Stomach smooth muscle (tissue), 2 donors: ENCODE measurements around the gene NFATC4.
"Not testable (repeated sequence)": the region's sequence is repeated elsewhere in the genome, so short reads cannot be mapped to it uniquely, and the experiment has no call there.

Source experiments
- H3K27ac ChIP-seq: one replicate; pipeline ENCODE4 v1.7.0; 2013; ENCODE audit warnings: mild to moderate bottlenecking, low read length, inconsistent platforms
- H3K27me3 ChIP-seq, 2 donors: one replicate each; pipeline ENCODE4 v1.7.0; 2013; ENCODE audit warnings: low read length in 2 of 2; ENCODE audit not compliant: insufficient read depth in 2 of 2, control insufficient read depth in 1 of 2
- H3K36me3 ChIP-seq, 2 donors: one replicate each; pipeline ENCODE4 v1.7.0; 2013; ENCODE audit warnings: low read length in 2 of 2; ENCODE audit not compliant: control insufficient read depth in 2 of 2, insufficient read depth in 2 of 2
- H3K4me1 ChIP-seq: one replicate; pipeline ENCODE4 v1.7.0; 2013; ENCODE audit warnings: low read length; ENCODE audit not compliant: control insufficient read depth, insufficient read depth
- H3K4me3 ChIP-seq, 2 donors: one replicate each; pipeline ENCODE4 v1.7.0; 2013; ENCODE audit warnings: low read length in 2 of 2
- H3K9ac ChIP-seq, 2 donors: one replicate each; pipeline ENCODE4 v1.7.0; 2013; ENCODE audit warnings: low read length in 2 of 2, mild to moderate bottlenecking in 1 of 2
- H3K9me3 ChIP-seq, 2 donors: one replicate each; pipeline ENCODE4 v1.7.0; 2013; ENCODE audit warnings: low read length in 2 of 2; ENCODE audit not compliant: control insufficient read depth in 2 of 2
- donor health status: healthy.
- donor health status: Pancreatic carcinoma.

NFATC4 gene

DNA sequence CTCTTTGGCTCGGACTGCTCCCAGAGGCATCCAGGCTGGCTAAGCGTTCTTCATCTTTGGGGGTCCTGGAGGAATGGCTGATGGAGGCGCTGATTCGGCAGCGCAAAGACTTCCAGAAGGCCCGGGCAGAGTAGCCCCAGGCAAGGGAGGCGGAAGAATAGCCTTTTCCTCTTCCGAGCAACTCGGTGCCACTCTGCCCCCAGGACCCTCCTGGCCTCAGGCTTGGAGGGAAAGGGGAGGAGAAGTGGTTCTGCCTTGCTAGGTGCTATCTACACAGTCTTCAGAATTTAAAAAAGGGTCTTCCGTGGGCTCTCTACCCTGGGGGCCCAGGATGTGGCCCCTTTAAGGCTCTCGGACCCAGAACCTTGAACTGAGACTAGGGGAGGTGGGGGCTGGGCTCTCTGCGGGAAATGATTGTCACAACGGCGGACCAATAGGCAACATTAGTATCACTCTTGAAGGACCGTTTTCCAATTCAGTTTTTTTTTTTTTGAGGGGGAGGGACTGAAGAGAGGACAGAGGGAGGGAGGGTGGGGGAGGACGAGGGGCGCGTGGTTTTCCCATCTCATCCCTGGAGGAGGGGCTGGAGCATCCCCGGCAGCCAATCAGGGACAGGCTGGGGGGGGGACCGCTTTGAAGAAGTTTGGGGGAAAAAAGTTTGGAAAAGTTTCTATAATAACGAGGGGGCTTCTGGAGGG lies at the start of gene NFATC4:
TSS of gene NFATC4 (plus strand) at position 671 of the 698 bp plus-strand sequence. CDS start 157 bp downstream, outside the sequence.
- H3K4me1 ChIP-seq = peaks cover 39% of the 10 kb centered on the region
- H3K27me3 ChIP-seq = no peaks in the 10 kb centered on the region
- H3K36me3 ChIP-seq = peaks cover 1 to 7% of the 10 kb centered on the region in 2 donors
- peak within 1 kb of the TSS; percentile 91 to 99 for H3K9ac ChIP-seq
- H3K27ac ChIP-seq = peak within 1 kb of the TSS; percentile 99
- peak within 1 kb of the TSS; percentile 80 to 87 for H3K4me3 ChIP-seq
- no peaks in the 10 kb centered on the region for H3K9me3 ChIP-seq

- Histone ChIP-seq H3K4me3 (no peak overlapping the region), H3K36me3 (no peaks in the 10 kb centered on the region), H3K9me3 (no peaks in the 10 kb centered on the region), H3K4me1 (peaks cover 4% of the 10 kb centered on the region), H3K27me3 (peaks cover 26 to 38% of the 10 kb centered on the region in 2 donors), H3K9ac (no peak overlapping the region), H3K27ac (no peak overlapping the region)
These were observed 46.6 kb upstream of the NFATC4 start for GRCh38 chr14:24321212-24321975.

DNA sequence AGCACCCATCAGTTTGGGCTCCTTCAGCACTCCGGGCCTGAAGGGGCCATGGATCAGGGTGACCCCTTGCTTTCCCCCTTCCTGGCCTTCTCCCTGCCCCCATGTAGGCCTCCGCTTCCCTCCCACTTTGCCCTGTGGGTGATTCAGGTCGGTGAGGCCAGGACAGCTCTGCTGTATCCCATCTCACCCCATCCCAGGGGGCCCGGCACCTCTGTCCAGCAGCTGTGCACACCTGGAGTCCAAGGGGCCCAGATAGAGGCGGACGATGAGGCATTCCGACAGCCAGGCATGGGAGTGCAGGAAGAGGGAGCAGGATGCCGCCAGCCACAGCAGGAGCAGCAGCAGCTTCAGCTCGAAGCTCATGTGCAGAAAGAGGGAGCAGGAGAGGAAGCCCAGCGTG lies 45.3 kb upstream of the NFATC4 start:
- Histone ChIP-seq H3K9ac (no peak overlapping the region), H3K36me3 (no peaks in the 10 kb centered on the region), H3K9me3 (no peaks in the 10 kb centered on the region), H3K27me3 (peaks cover 16 to 27% of the 10 kb centered on the region in 2 donors), H3K4me1 (no peaks in the 10 kb centered on the region), H3K27ac (no peak overlapping the region), H3K4me3 (no peak overlapping the region)

DNA sequence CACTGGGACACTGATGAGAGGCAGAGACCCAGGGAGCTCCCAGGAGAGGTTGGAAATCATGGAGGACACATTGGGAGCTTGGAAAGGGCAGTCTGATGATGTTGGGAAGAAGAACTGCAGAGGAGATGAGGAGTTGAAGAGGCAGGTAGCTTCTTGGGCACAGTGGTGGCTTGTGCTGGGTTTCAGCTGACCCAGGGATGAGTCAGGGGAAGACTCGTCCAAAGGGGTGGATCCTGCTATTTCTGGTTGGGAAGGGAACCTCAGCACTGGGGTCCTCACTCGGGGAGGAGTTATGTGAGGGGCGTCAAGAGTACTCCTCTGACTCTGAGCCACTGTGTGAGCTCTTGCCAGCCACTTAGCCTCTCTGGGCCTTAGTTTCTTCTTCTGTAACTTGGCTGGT lies 44.6 kb upstream of the NFATC4 start:
- H3K27me3 ChIP-seq = peaks cover 12 to 22% of the 10 kb centered on the region in 2 donors
- H3K9me3 ChIP-seq = no peaks in the 10 kb centered on the region
- H3K9ac ChIP-seq = no peak overlapping the region
- H3K4me3 ChIP-seq = no peak overlapping the region
- H3K36me3 ChIP-seq = no peaks in the 10 kb centered on the region
- no peak overlapping the region for H3K27ac ChIP-seq
- no peaks in the 10 kb centered on the region for H3K4me1 ChIP-seq

GRCh38 chr14:24324024-24324423 lies 44.0 kb upstream of the NFATC4 start:
- H3K4me1 ChIP-seq = no peaks in the 10 kb centered on the region
- no peaks in the 10 kb centered on the region for H3K36me3 ChIP-seq
- H3K27ac ChIP-seq = no peak overlapping the region
- H3K9ac ChIP-seq = no peak overlapping the region
- no peaks in the 10 kb centered on the region for H3K9me3 ChIP-seq
- H3K27me3 ChIP-seq = peaks cover 6 to 17% of the 10 kb centered on the region in 2 donors
- no peak overlapping the region for H3K4me3 ChIP-seq

DNA sequence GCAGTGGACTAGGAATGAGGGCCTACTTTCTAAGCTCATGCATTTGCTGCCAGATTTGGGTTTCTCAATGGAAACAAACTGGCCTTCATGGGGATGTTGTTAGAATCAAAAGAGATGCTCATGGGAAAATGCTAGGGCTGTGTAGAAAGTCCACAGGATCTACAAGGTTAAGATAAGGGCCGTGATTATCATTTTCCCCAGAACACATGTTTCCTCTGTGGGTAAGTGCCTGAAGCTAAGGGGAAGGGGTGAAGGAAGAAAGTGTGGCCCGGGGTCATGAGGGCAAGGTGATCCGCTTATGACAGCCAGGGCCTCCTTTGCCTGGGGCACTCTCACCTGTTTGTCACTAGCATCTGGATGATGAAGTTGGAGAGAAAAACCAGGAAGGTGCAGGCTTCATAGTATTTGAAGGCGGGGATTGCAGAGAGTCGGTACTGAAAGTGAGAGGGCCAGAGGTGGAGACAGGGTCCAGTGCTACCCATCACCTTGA lies 42.9 kb upstream of the NFATC4 start:
- peaks cover 0 to 12% of the 10 kb centered on the region in 2 donors for H3K27me3 ChIP-seq
- H3K9ac ChIP-seq = no peak overlapping the region
- H3K4me3 ChIP-seq = no peak overlapping the region
- no peaks in the 10 kb centered on the region for H3K9me3 ChIP-seq
- H3K36me3 ChIP-seq = no peaks in the 10 kb centered on the region
- H3K27ac ChIP-seq = no peak overlapping the region
- peaks cover 4% of the 10 kb centered on the region for H3K4me1 ChIP-seq

DNA sequence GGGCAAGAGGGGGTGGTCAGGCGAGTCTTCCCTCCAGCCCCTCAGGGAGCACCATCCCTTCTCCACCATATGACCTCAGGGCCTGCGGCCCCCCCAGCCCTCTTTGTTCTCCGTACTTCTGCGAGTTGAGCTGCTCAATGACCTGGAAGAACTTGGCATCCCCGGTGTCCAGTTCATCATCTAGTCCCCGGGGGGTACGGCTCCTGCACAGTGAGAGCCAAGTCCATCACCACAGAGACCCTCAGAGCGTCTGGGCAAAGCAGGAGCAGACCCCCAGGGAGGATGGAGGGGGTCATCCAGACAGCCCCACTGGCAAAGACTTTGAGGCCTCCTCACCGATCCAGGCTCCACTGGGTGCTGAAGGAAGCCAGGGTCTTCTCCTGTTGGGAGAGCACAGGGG lies 42.0 kb upstream of the NFATC4 start:
- Histone ChIP-seq H3K27me3 (peaks cover 5 to 9% of the 10 kb centered on the region in 2 donors), H3K9me3 (no peaks in the 10 kb centered on the region), H3K4me3 (no peak overlapping the region), H3K9ac (no peak overlapping the region), H3K27ac (no peak overlapping the region), H3K4me1 (peaks cover 5% of the 10 kb centered on the region), H3K36me3 (no peaks in the 10 kb centered on the region)

DNA sequence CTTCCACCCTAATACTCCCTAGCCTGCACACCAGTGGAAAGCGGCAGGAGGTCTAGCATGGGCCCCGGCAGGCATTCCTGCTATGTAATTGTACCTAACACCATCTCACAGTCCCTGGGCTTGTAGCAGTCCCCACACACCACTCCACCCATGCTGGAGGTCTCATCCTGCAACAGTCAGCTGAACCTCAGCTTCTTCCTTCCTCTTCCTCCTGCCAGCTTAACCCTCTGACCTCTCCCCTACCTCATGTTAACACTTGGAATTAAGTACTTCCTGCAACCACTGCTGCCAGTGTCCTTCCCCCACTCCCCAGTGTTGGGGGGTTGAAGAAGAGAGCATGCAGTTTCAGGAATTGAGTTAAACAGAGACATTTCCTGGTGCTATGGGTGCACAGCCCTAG lies 40.7 kb upstream of the NFATC4 start:
- Histone ChIP-seq H3K9ac (no peak overlapping the region), H3K4me3 (no peak overlapping the region), H3K27me3 (peaks cover 7 to 10% of the 10 kb centered on the region in 2 donors), H3K27ac (no peak overlapping the region), H3K36me3 (no peaks in the 10 kb centered on the region), H3K4me1 (peaks cover 13% of the 10 kb centered on the region), H3K9me3 (no peaks in the 10 kb centered on the region)

DNA sequence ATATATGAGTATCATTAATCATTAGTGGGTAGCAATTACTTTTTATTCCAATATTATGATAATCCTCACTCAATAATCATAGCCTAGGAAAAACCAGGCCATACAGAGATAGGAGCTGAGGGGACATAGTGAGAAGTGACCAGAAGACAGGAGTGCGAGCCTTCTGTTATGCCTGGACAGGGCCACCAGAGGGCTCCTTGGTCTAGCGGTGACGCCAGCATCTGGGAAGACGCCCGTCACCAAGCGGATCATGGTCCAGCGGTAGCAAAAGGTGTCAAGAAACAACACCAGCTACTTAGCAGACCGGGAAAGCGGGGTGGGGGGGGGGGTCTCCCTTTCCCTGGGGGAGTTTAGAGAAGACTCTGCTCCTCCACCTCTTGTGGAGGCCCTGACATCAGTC lies 40.1 kb upstream of the NFATC4 start:
- H3K36me3 ChIP-seq, H3K4me3 ChIP-seq, H3K27ac ChIP-seq, H3K9ac ChIP-seq, H3K9me3 ChIP-seq: not testable (repeated sequence)
- peaks cover 19% of the 10 kb centered on the region for H3K4me1 ChIP-seq
- peaks cover 13 to 16% of the 10 kb centered on the region in 2 donors for H3K27me3 ChIP-seq

DNA sequence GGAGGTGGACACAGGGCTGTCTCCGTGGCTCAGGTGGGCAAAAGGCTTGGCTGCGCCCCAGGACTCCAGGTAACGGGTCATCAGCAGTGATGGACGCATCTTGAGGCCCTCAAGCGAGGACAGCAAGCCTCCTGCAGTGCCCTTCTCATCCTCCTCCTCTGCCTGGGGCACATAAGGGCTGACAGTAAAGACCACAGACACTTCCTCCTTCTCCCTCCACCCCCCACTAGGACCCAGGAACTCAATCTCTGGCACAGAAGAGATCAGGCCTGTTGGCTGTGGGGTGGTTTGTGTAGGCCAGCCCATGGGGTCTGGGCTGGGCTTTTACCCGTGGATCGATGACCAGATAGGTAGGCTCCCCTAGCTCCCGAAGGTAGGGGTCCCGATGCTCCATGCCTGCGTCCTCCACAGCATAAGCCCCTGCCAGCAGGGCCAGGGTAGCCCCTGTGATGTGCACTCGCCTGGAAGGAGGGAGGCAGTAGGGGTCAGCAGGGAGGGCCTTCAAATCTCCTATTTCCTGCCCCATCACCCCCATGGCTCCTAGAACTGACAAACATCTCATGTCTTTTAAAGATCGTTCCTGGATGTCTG lies 38.8 kb upstream of the NFATC4 start:
- peaks cover 17 to 20% of the 10 kb centered on the region in 2 donors for H3K27me3 ChIP-seq
- H3K27ac ChIP-seq = no peak overlapping the region
- H3K4me3 ChIP-seq = no peak overlapping the region
- peaks cover 28% of the 10 kb centered on the region for H3K4me1 ChIP-seq
- H3K9me3 ChIP-seq = no peaks in the 10 kb centered on the region
- no peaks in the 10 kb centered on the region for H3K36me3 ChIP-seq
- no peak overlapping the region for H3K9ac ChIP-seq
